ENCODE measurements around the gene CTSH. TPM values are rescaled to one million over a fixed set of nuclear protein-coding genes. Genes with fewer than 3 reads are reported as not detected.
"Not testable (repeated sequence)": the region's sequence is repeated elsewhere in the genome, so short reads cannot be mapped to it uniquely, and the experiment has no call there.

Gene CTSH
- total RNA-seq, 1 experiment from 2014 or later: 16.2 TPM

GRCh38 chr15:78923480-78924360 is 21.1 kb downstream of the CTSH start:
- no peak for DNase-seq (ENCODE audit: low read depth)

- DNase-seq (ENCODE audit: low read depth): no peak
These were observed 21.8 kb downstream of the CTSH start for GRCh38 chr15:78923015-78923414.

GRCh38 chr15:78922527-78922926 is 22.3 kb downstream of the CTSH start:
- no peak for DNase-seq (ENCODE audit: low read depth)

GRCh38 chr15:78921940-78922339 is 22.9 kb downstream of the CTSH start:
- DNase-seq (ENCODE audit: low read depth): no peak

GRCh38 chr15:78921517-78921916 is 23.3 kb downstream of the CTSH start:
- no peak for DNase-seq (ENCODE audit: low read depth)

GRCh38 chr15:78917888-78918287 is 27.0 kb downstream of the CTSH start:
- DNase-seq (ENCODE audit: low read depth): no peak

GRCh38 chr15:78916088-78916487 is 28.8 kb downstream of the CTSH start:
- DNase-seq (ENCODE audit: low read depth): no peak

- peak; percentile 27 for DNase-seq (ENCODE audit: low read depth)
These were observed 29.3 kb downstream of the CTSH start for GRCh38 chr15:78915341-78916087.

GRCh38 chr15:78914027-78914764 is 30.6 kb downstream of the CTSH start:
- no peak for DNase-seq (ENCODE audit: low read depth)

GRCh38 chr15:78913012-78913411 is 31.8 kb downstream of the CTSH start:
- no peak for DNase-seq (ENCODE audit: low read depth)

- no peak for DNase-seq (ENCODE audit: low read depth)
These were observed 32.5 kb downstream of the CTSH start for GRCh38 chr15:78912316-78912715.

GRCh38 chr15:78910271-78910670 is 34.6 kb downstream of the CTSH start:
- no peak for DNase-seq (ENCODE audit: low read depth)

GRCh38 chr15:78909791-78910228 is 35.0 kb downstream of the CTSH start:
- DNase-seq (ENCODE audit: low read depth): peak; percentile 45

GRCh38 chr15:78909160-78909695 is 35.6 kb downstream of the CTSH start:
- DNase-seq (ENCODE audit: low read depth): no peak

- no peak for DNase-seq (ENCODE audit: low read depth)
These were observed 37.3 kb downstream of the CTSH start for GRCh38 chr15:78907577-78907976.

- DNase-seq (ENCODE audit: low read depth): peak; percentile 37
These were observed 38.6 kb downstream of the CTSH start for GRCh38 chr15:78906316-78906620.

GRCh38 chr15:78904599-78905358 is 40.1 kb downstream of the CTSH start:
- DNase-seq (ENCODE audit: low read depth): no peak

GRCh38 chr15:78902281-78903032 is 42.4 kb downstream of the CTSH start:
- DNase-seq (ENCODE audit: low read depth): not testable (repeated sequence)

- not testable (repeated sequence) for DNase-seq (ENCODE audit: low read depth)
These were observed 43.9 kb downstream of the CTSH start for GRCh38 chr15:78900819-78901533.

Data from HT1080 (cell line).